PC-9 (cell line): ENCODE data around the gene DYNC1I2. TPM values are rescaled to one million over a fixed set of nuclear protein-coding genes. Genes with fewer than 3 reads are reported as not detected.

Experiments
- BruUV-seq: library from RNA; stranded (reverse); fragments of 400-500 nt; replicated peaks from 2 replicates; lab custom pipeline; 2021; lab: Mats Ljungman, UMichigan
- CTCF ChIA-PET: fragments of 300-600 bp; sonication (Branson Sonifier 250); formaldehyde crosslinking; loops from one replicate; lab custom pipeline; 2022; ENCODE audit warnings: antibody characterized with exemption; lab: Charles Lee
- POLR2A ChIA-PET: fragments of 300-600 bp; sonication (Branson Sonifier 250); formaldehyde crosslinking; loops from one replicate; lab custom pipeline; 2022; ENCODE audit warnings: antibody characterized with exemption; ENCODE audit not compliant: unreplicated experiment; lab: Charles Lee
- DNase-seq, 2 experiments: peaks; one replicate each; pipeline versions ENCODE4 v3.0.0 to v3.0.0-alpha.2; 2015 to 2022; ENCODE audit warnings: mixed read lengths in 1 of 2
- H2AFZ ChIP-seq: fragments of 200-600 bp; sonication (generic); 2 replicates; pipeline ENCODE4 v1.8.1; 2017; ENCODE audit warnings: antibody characterized with exemption
- H3F3A ChIP-seq: fragments of 200-600 bp; sonication (generic); 2 replicates; pipeline ENCODE4 v1.8.1; 2017; ENCODE audit warnings: antibody characterized with exemption, mild to moderate bottlenecking, low read depth; ENCODE audit not compliant: insufficient read depth
- H3K27ac ChIP-seq: fragments of 200-600 bp; sonication (generic); 2 replicates; pipeline ENCODE4 v1.6.1; 2016; ENCODE audit warnings: mixed run types
- H3K27me3 ChIP-seq: fragments of 200-600 bp; sonication (generic); 2 replicates; pipeline ENCODE4 v1.6.1; 2016; ENCODE audit warnings: low read depth, mixed run types; ENCODE audit not compliant: insufficient read depth
- H3K36me3 ChIP-seq: fragments of 200-600 bp; sonication (generic); 2 replicates; pipeline ENCODE4 v1.6.1; 2016; ENCODE audit warnings: low read depth, mixed run types
- H3K4me1 ChIP-seq: fragments of 200-600 bp; sonication (generic); replicated peaks from 2 replicates; pipeline ENCODE4 v1.6.1; 2016; ENCODE audit warnings: mixed run types; ENCODE audit not compliant: insufficient read depth
- H3K4me2 ChIP-seq: fragments of 200-600 bp; sonication (generic); 2 replicates; pipeline ENCODE4 v1.6.1; 2017; ENCODE audit warnings: mixed run types
- H3K4me3 ChIP-seq: fragments of 200-600 bp; sonication (generic); 2 replicates; pipeline ENCODE4 v1.6.1; 2016; ENCODE audit warnings: mixed run types
- H3K79me2 ChIP-seq: fragments of 200-600 bp; sonication (generic); 2 replicates; pipeline ENCODE4 v1.6.1; 2017; ENCODE audit warnings: low read depth, mixed run types
- H3K9me2 ChIP-seq: fragments of 200-600 bp; sonication (generic); 2 replicates; pipeline ENCODE4 v1.8.1; 2017; ENCODE audit warnings: mild to moderate bottlenecking; ENCODE audit not compliant: insufficient read depth
- H3K9me3 ChIP-seq: fragments of 200-600 bp; sonication (generic); 2 replicates; pipeline ENCODE4 v1.8.1; 2016; ENCODE audit warnings: low read depth; ENCODE audit not compliant: insufficient read depth
- H4K20me1 ChIP-seq: fragments of 200-600 bp; sonication (generic); 2 replicates; pipeline ENCODE4 v1.8.1; 2017; ENCODE audit not compliant: insufficient read depth
- EZH2 ChIP-seq: fragments of 200-600 bp; sonication (generic); IDR thresholded peaks from 2 replicates; pipeline ENCODE4 v1.8.0; 2017; ENCODE audit warnings: antibody characterized with exemption, low read depth
- intact Hi-C: fragments of 100-400 bp; cut with micrococcal nuclease; formaldehyde crosslinking; loops from one replicate; pipeline ENCODE4 v1.10.0; 2022; ENCODE audit not compliant: unreplicated experiment
- total RNA-seq: library from RNA; stranded (reverse); gene quantifications from 2 replicates; pipeline ENCODE4 v1.2.3, GENCODE V29; 2021
- TF ChIP-seq, protein P1 (sequence below): fragments of 200-600 bp; sonication (generic); conservative IDR thresholded peaks from 2 replicates; pipeline ENCODE4 v1.6.1; 2017; ENCODE audit warnings: mixed run types, antibody characterized with exemption, mild to moderate bottlenecking, moderate library complexity

The DYNC1I2 gene
- total RNA-seq, 1 experiment from 2014 or later: 151 TPM

- H3F3A ChIP-seq: no peaks in the 10 kb centered on the region
- 0 out of 2 replicates have a peak, but pooled peaks cover 10% of the 10 kb centered on the region for H3K36me3 ChIP-seq
- no peaks in the 10 kb centered on the region for H3K9me3 ChIP-seq
- peaks cover 14% of the 10 kb centered on the region for H3K4me1 ChIP-seq
- ChIA-PET CTCF (no interaction called here), POLR2A (interaction anchor here (0.7 kb wide), 2 partner anchors 21 to 52 kb away, joined by 3 to 4 read pairs; no protein-coding TSS in a partner anchor)
- TF ChIP-seq, protein P1, sequence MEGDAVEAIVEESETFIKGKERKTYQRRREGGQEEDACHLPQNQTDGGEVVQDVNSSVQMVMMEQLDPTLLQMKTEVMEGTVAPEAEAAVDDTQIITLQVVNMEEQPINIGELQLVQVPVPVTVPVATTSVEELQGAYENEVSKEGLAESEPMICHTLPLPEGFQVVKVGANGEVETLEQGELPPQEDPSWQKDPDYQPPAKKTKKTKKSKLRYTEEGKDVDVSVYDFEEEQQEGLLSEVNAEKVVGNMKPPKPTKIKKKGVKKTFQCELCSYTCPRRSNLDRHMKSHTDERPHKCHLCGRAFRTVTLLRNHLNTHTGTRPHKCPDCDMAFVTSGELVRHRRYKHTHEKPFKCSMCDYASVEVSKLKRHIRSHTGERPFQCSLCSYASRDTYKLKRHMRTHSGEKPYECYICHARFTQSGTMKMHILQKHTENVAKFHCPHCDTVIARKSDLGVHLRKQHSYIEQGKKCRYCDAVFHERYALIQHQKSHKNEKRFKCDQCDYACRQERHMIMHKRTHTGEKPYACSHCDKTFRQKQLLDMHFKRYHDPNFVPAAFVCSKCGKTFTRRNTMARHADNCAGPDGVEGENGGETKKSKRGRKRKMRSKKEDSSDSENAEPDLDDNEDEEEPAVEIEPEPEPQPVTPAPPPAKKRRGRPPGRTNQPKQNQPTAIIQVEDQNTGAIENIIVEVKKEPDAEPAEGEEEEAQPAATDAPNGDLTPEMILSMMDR: no peak
- TF ChIP-seq EZH2: no peak
- BruUV-seq: no TSS peak
- no peaks in the 10 kb centered on the region for H3K79me2 ChIP-seq
- H3K4me3 ChIP-seq: no peak overlapping the region
- no peaks in the 10 kb centered on the region for H4K20me1 ChIP-seq
- H3K27ac ChIP-seq: no peak overlapping the region
- no peak overlapping the region for H3K4me2 ChIP-seq
- no peak for DNase-seq
- no peaks in the 10 kb centered on the region for H3K9me2 ChIP-seq
- intact Hi-C loops: no loop called here
- H2AFZ ChIP-seq: no peak overlapping the region
- H3K27me3 ChIP-seq: no peaks in the 10 kb centered on the region
Measured at GRCh38 chr2:171793691-171794678, 106.7 kb downstream of the DYNC1I2 start.

DNA sequence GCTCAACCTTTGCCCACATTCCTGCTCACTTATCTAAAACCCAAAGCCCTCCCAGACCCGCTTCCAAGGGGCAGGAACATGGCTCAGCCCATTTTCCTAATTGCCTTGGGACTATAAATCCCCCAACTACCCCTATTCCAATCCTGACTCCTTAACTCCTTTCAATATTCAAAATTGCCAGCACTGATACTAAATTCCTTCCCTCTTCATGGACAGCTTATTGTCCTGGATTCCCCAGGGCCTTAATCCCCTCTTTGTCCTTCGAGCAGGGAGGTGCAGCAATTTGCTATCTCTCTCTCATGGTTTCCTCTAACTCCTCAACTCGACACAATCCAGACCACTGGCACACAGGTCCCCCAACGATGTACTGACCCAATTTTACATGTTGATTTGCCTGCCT is 107.6 kb downstream of the DYNC1I2 start:
- Histone ChIP-seq H4K20me1 (no peaks in the 10 kb centered on the region), H2AFZ (no peak overlapping the region), H3K4me3 (no peak overlapping the region), H3K79me2 (no peaks in the 10 kb centered on the region), H3K4me1 (peaks cover 20% of the 10 kb centered on the region), H3K9me3 (no peaks in the 10 kb centered on the region), H3F3A (no peaks in the 10 kb centered on the region), H3K9me2 (no peaks in the 10 kb centered on the region), H3K27ac (no peak overlapping the region), H3K27me3 (no peaks in the 10 kb centered on the region), H3K4me2 (no peak overlapping the region), H3K36me3 (peaks cover 10% of the 10 kb centered on the region; the same call in 1 of the 2 replicates)
- no TSS peak for BruUV-seq
- intact Hi-C loops: loop anchor here (5.0 kb wide), 1 partner anchor 93 kb away; no protein-coding TSS in a partner anchor
- POLR2A ChIA-PET: no interaction called here
- DNase-seq: no peak
- TF ChIP-seq EZH2: no peak
- TF ChIP-seq, protein P1: no peak
- CTCF ChIA-PET: no interaction called here

Other genes with a start within 250 kb of the DYNC1I2 start
- gene CYBRD1, start 165.0 kb upstream of the DYNC1I2 start, total RNA-seq: 125 and 132 TPM in 2 replicates
- 25.9 and 28.8 TPM in 2 replicates for gene SLC25A12, start 206.8 kb downstream of the DYNC1I2 start, total RNA-seq
- gene HAT1, start 235.0 kb downstream of the DYNC1I2 start, total RNA-seq: 96.4 and 132 TPM in 2 replicates